H1 (cell line): ENCODE measurements around the gene KMT2E. TPM values are rescaled to one million over a fixed set of nuclear protein-coding genes. Genes with fewer than 3 reads are reported as not detected.

ENCODE experiments used
- CTCF ChIA-PET: fragments of 300-600 bp; sonication (Branson Sonifier 250); formaldehyde crosslinking; loops from one replicate; lab custom pipeline; 2021; ENCODE audit not compliant: partially characterized antibody; lab: Charles Lee
- POLR2A ChIA-PET: fragments of 300-600 bp; sonication (Branson Sonifier 250); formaldehyde crosslinking; loops from one replicate; lab custom pipeline; 2021; ENCODE audit warnings: inconsistent platforms; ENCODE audit not compliant: partially characterized antibody; lab: Charles Lee
- DNase-seq, 2 experiments: peaks; one replicate each; pipeline versions ENCODE4 v3.0.0 to v3.0.0-alpha.2; 2010 to 2022; ENCODE audit warnings: low spot score in 2 of 2, low read depth in 1 of 2, mixed read lengths in 1 of 2
- FAIRE-seq: peaks from 2 replicates; lab custom pipeline; 2011; peaks lifted over from hg19 to GRCh38; lab: Jason Lieb, UNC
- H2AFZ ChIP-seq: 2 replicates; pipeline ENCODE4 v1.8.1; 2012; ENCODE audit warnings: low read length, inconsistent platforms
- H2AK5ac ChIP-seq: 2 replicates; pipeline ENCODE4 v1.6.1; 2013; ENCODE audit warnings: low read depth, low read length
- H2BK120ac ChIP-seq: replicated peaks from 2 replicates; pipeline ENCODE3; 2013; ENCODE audit warnings: low read depth, low read length, inconsistent platforms
- H2BK12ac ChIP-seq: 2 replicates; pipeline ENCODE4 v1.6.1; 2013; ENCODE audit warnings: low read depth, low read length
- H2BK15ac ChIP-seq: 2 replicates; pipeline ENCODE4 v1.6.1; 2013; ENCODE audit warnings: low read length
- H2BK20ac ChIP-seq: 2 replicates; pipeline ENCODE4 v1.6.1; 2013; ENCODE audit warnings: low read length
- H2BK5ac ChIP-seq: 2 replicates; pipeline ENCODE4 v1.6.1; 2013; ENCODE audit warnings: low read depth, low read length
- H3K14ac ChIP-seq: 2 replicates; pipeline ENCODE4 v1.6.1; 2013; ENCODE audit warnings: inconsistent platforms; ENCODE audit not compliant: insufficient read length
- H3K18ac ChIP-seq: 2 replicates; pipeline ENCODE4 v1.6.1; 2013; ENCODE audit warnings: low read length; ENCODE audit errors: extremely low read depth
- H3K23ac ChIP-seq: 2 replicates; pipeline ENCODE4 v1.6.1; 2013; ENCODE audit warnings: inconsistent platforms; ENCODE audit not compliant: insufficient read length
- H3K23me2 ChIP-seq: 2 replicates; pipeline ENCODE4 v1.6.1; 2013; ENCODE audit warnings: low read depth, low read length
- H3K27ac ChIP-seq: 2 replicates; pipeline ENCODE4 v1.6.1; 2011; ENCODE audit warnings: low read depth, low read length, inconsistent platforms
- H3K27me3 ChIP-seq, 4 experiments: replicated peaks in 1 of 4; 1 replicate in 1 of 4; 2 replicates in 3 of 4; pipeline versions ENCODE4 v1.6.1 to v1.8.1; 2011 to 2013; ENCODE audit warnings: low read length in 3 of 4, mild to moderate bottlenecking in 3 of 4, inconsistent platforms in 2 of 4, mixed read lengths in 2 of 4, moderate library complexity in 1 of 4; ENCODE audit not compliant: control insufficient read depth in 3 of 4, insufficient read depth in 3 of 4; ENCODE audit errors: extremely low read depth in 1 of 4
- H3K36me3 ChIP-seq, 4 experiments: 2 replicates each; pipeline versions ENCODE4 v1.6.1 to v1.8.1; 2011 to 2013; ENCODE audit warnings: mild to moderate bottlenecking in 4 of 4, low read length in 3 of 4, moderate library complexity in 2 of 4, control low read depth in 1 of 4, inconsistent platforms in 1 of 4; ENCODE audit not compliant: insufficient read depth in 4 of 4, control insufficient read depth in 2 of 4
- H3K4ac ChIP-seq: replicated peaks from 2 replicates; pipeline ENCODE3; 2013; ENCODE audit warnings: low read length, low read depth, mixed read lengths, inconsistent platforms; ENCODE audit not compliant: insufficient read length
- H3K4me1 ChIP-seq, 4 experiments: replicated peaks in 1 of 4; 1 replicate in 1 of 4; 2 replicates in 3 of 4; pipeline versions ENCODE4 v1.6.1 to v1.8.1; 2011 to 2013; ENCODE audit warnings: low read length in 3 of 4, inconsistent platforms in 2 of 4, mixed read lengths in 1 of 4; ENCODE audit not compliant: insufficient read depth in 4 of 4, control insufficient read depth in 3 of 4
- H3K4me2 ChIP-seq, 2 experiments: 2 replicates each; pipeline versions ENCODE4 v1.6.1 to v1.8.1; 2011 to 2013; ENCODE audit warnings: low read depth in 2 of 2, low read length in 2 of 2, control low read depth in 1 of 2, inconsistent platforms in 1 of 2, mild to moderate bottlenecking in 1 of 2; ENCODE audit not compliant: insufficient read depth in 1 of 2
- H3K4me3 ChIP-seq, 4 experiments: fragments of 200-600, 300-600 bp in 1 of 4; sonication (generic), shearing (Covaris generic), sonication (Bioruptor Twin) in 1 of 4; 2 replicates each; pipeline versions ENCODE4 v1.5.1 to v1.8.1; 2011 to 2016; ENCODE audit warnings: low read length in 4 of 4, low read depth in 3 of 4, control low read depth in 2 of 4, inconsistent platforms in 2 of 4, mild to moderate bottlenecking in 2 of 4, mixed read lengths in 1 of 4, moderate library complexity in 1 of 4; ENCODE audit not compliant: insufficient read depth in 2 of 4; ENCODE audit errors: extremely low read depth in 1 of 4
- H3K56ac ChIP-seq: replicated peaks from 2 replicates; pipeline ENCODE3; 2013; ENCODE audit warnings: low read depth, mild to moderate bottlenecking, mixed read lengths, low read length, inconsistent platforms; ENCODE audit not compliant: insufficient read length
- H3K79me1 ChIP-seq: 2 replicates; pipeline ENCODE4 v1.6.1; 2013; ENCODE audit warnings: low read depth, low read length, control low read depth
- H3K79me2 ChIP-seq, 2 experiments: 2 replicates each; pipeline versions ENCODE4 v1.6.1 to v1.8.1; 2012 to 2013; ENCODE audit warnings: low read length in 2 of 2, mild to moderate bottlenecking in 2 of 2, inconsistent platforms in 1 of 2; ENCODE audit not compliant: insufficient read depth in 2 of 2, control insufficient read depth in 1 of 2
- H3K9ac ChIP-seq, 4 experiments: replicated peaks in 1 of 4; 1 replicate in 1 of 4; 2 replicates in 3 of 4; pipeline versions ENCODE4 v1.6.1 to v1.8.1; 2011 to 2013; ENCODE audit warnings: low read depth in 3 of 4, low read length in 3 of 4, control low read depth in 2 of 4, mild to moderate bottlenecking in 2 of 4, moderate library complexity in 2 of 4, inconsistent platforms in 1 of 4; ENCODE audit errors: extremely low read depth in 1 of 4
- H3K9me3 ChIP-seq, 2 experiments: 2 replicates each; pipeline versions ENCODE4 v1.6.1 to v1.8.1; 2012 to 2013; ENCODE audit warnings: mild to moderate bottlenecking in 2 of 2, moderate library complexity in 2 of 2, control low read depth in 1 of 2, inconsistent platforms in 1 of 2, low read depth in 1 of 2, low read length in 1 of 2, mixed read lengths in 1 of 2; ENCODE audit not compliant: insufficient read depth in 2 of 2
- H4K20me1 ChIP-seq, 2 experiments: replicated peaks in 1 of 2; 2 replicates each; pipeline versions ENCODE3 to v1.8.1; 2011 to 2013; ENCODE audit warnings: inconsistent platforms in 2 of 2, low read length in 2 of 2, mild to moderate bottlenecking in 1 of 2; ENCODE audit not compliant: insufficient read depth in 2 of 2, control insufficient read depth in 1 of 2
- H4K5ac ChIP-seq: 2 replicates; pipeline ENCODE4 v1.6.1; 2013; ENCODE audit warnings: low read length, low read depth, mixed read lengths, inconsistent platforms; ENCODE audit not compliant: insufficient read length
- H4K8ac ChIP-seq: 2 replicates; pipeline ENCODE4 v1.8.0; 2013; ENCODE audit warnings: mild to moderate bottlenecking, moderate library complexity, low read length, inconsistent platforms; ENCODE audit not compliant: insufficient read depth; ENCODE audit errors: extremely low read depth
- H4K91ac ChIP-seq: replicated peaks from 2 replicates; pipeline ENCODE3; 2013; ENCODE audit warnings: low read length, mixed read lengths, inconsistent platforms; ENCODE audit not compliant: insufficient read length
- BACH1 ChIP-seq: IDR thresholded peaks from 2 replicates; pipeline ENCODE4 v1.6.1; 2012; ENCODE audit warnings: low read length, improper control_type of control experiment
- BCL11A ChIP-seq, 2 experiments: IDR thresholded peaks; one replicate each; pipeline ENCODE4 v1.6.1; 2011; ENCODE audit warnings: low read depth in 2 of 2, low read length in 2 of 2, mild to moderate bottlenecking in 2 of 2
- CREB1 ChIP-seq: IDR thresholded peaks from 2 replicates; pipeline ENCODE4 v1.6.1; 2012; ENCODE audit warnings: inconsistent platforms
- FOSL1 ChIP-seq: IDR thresholded peaks from 2 replicates; pipeline ENCODE4 v1.6.1; 2011; ENCODE audit warnings: mild to moderate bottlenecking, low read depth, low read length, moderate library complexity; ENCODE audit not compliant: insufficient read depth
- TAF1 ChIP-seq: IDR thresholded peaks from 2 replicates; pipeline ENCODE4 v1.6.1; 2011; ENCODE audit warnings: mild to moderate bottlenecking, low read depth, low read length
- USF2 ChIP-seq: IDR thresholded peaks from 2 replicates; pipeline ENCODE4 v1.6.1; 2011; ENCODE audit warnings: low read length, improper control_type of control experiment
- WGBS, 2 experiments: shearing (Covaris generic) in 1 of 2; methylation state at CpG; one replicate each; pipeline versions ENCODE4 v1.1.6 to v1.1.7; 2013 to 2015; ENCODE audit warnings: low lambda C conversion rate in 2 of 2, mixed read lengths in 2 of 2, inconsistent platforms in 1 of 2, low coverage in 1 of 2, missing lambda C conversion rate in 1 of 2; ENCODE audit not compliant: insufficient replicate concordance in 2 of 2, insufficient coverage in 1 of 2, insufficient read length in 1 of 2; ENCODE audit errors: extremely low coverage in 1 of 2, missing lambda C conversion rate in 1 of 2; 5-methylcytosine and 5-hydroxymethylcytosine counted together
- polyA plus RNA-seq, 7 experiments: library from polyadenylated mRNA; depleted of rRNA in 3 of 7; stranded (reverse) in 5 of 7; unstranded in 2 of 7; fragments of >200 nt in 5 of 7; fragments of 200-250 nt in 2 of 7; gene quantifications; 1 replicate in 5 of 7; 2 replicates in 1 of 7; 4 replicates in 1 of 7; pipeline versions ENCODE4 v1.2.1 to v1.2.3, GENCODE V29; 2011 to 2013; ENCODE audit warnings: missing spikeins in 2 of 7, mixed read lengths in 2 of 7
- total RNA-seq: library from RNA; stranded (reverse); fragmentation: NEBNext Ultra II Directional; extraction: Animal tissue kit (Norgen Biotek cat#: 25700); gene quantifications from 2 replicates; pipeline ENCODE4 v1.2.1, GENCODE V29; 2021
- TF ChIP-seq, protein P1 (sequence below), 3 experiments: IDR thresholded peaks; 1 replicate in 2 of 3; 2 replicates in 1 of 3; pipeline versions ENCODE4 v1.5.1 to v1.6.1; 2011; ENCODE audit warnings: low read length in 3 of 3, mild to moderate bottlenecking in 3 of 3, inconsistent platforms in 2 of 3, low read depth in 1 of 3, moderate library complexity in 1 of 3; ENCODE audit not compliant: insufficient read depth in 1 of 3; ENCODE audit errors: control extremely low read depth in 1 of 3

The KMT2E gene
- total and polyA plus RNA-seq, 2 of the 8 experiments (the other 6 are each of a cell fraction or from before 2014, with no cell fraction given), result 10.9 to 45.0 TPM

DNA sequence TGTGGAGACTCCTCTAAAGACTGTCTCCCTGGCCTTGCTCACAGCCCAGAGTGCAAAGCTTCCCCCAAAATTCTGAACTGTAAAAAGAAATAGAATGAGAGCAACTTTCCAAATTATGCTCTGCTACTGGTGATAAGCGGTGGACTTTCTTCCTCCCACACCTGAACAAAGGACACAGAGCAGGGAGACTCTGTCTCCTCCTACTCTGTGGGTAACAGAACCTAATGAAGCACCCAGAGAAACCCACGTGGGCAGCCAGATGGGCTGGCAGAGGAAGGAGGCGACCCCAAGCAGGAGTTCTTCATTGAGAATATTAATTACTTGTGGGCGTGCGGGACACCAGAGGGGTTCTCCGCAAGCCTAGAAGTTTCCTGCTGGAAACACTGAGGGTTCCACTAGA lies 139.5 kb downstream of the KMT2E start:
- ChIA-PET CTCF (interaction anchor here (0.7 to 2.9 kb wide), 19 partner anchors 8 to 378 kb away, joined by 3 to 15 read pairs (median 4); no protein-coding TSS in a partner anchor), POLR2A (interaction anchor here (0.6 kb wide), 1 partner anchor 98 kb away, joined by 3 read pairs; no protein-coding TSS in a partner anchor)
- H3K9me3 ChIP-seq, result no peaks in the 10 kb centered on the region
- no peaks in the 10 kb centered on the region for H3K4me1 ChIP-seq
- 91% methylated on average over 6 of the region's 6 CpGs; no CpG with 5 or more reads in 1 of the 2 experiments for WGBS, 2 experiments
- no peaks in the 10 kb centered on the region for H3K23me2 ChIP-seq
- H3K23ac ChIP-seq, result no peak overlapping the region
- no peak overlapping the region for H2BK120ac ChIP-seq
- no peak overlapping the region for H2BK5ac ChIP-seq
- no peaks in the 10 kb centered on the region for H4K20me1 ChIP-seq
- H2AK5ac ChIP-seq, result no peak overlapping the region
- no peak overlapping the region for H4K8ac ChIP-seq
- no peak overlapping the region for H3K18ac ChIP-seq
- no peak overlapping the region for H2BK15ac ChIP-seq
- H3K4me3 ChIP-seq, result no peak overlapping the region
- no peaks in the 10 kb centered on the region for H3K79me2 ChIP-seq
- H3K4me2 ChIP-seq, result no peak overlapping the region
- no peak overlapping the region for H4K91ac ChIP-seq
- no peak overlapping the region for H2BK20ac ChIP-seq
- H3K79me1 ChIP-seq, result no peaks in the 10 kb centered on the region
- DNase-seq (no peak), FAIRE-seq (no peak)
- H3K14ac ChIP-seq, result no peak overlapping the region
- no peak overlapping the region for H2BK12ac ChIP-seq
- H3K4ac ChIP-seq, result no peak overlapping the region
- no peaks in the 10 kb centered on the region for H3K27me3 ChIP-seq
- H2AFZ ChIP-seq, result no peak overlapping the region
- H3K9ac ChIP-seq, result no peak overlapping the region
- no peak overlapping the region for H3K56ac ChIP-seq
- H3K27ac ChIP-seq, result no peak overlapping the region
- H4K5ac ChIP-seq, result no peak overlapping the region
- TF ChIP-seq BACH1 (no peak), CREB1 (no peak), FOSL1 (no peak), TAF1 (no peak), BCL11A (IDR thresholded peaks at IDR 0.05; ENCODE audit: low read depth in 2 of 2, low read length in 2 of 2) (no peak), USF2 (no peak)
- TF ChIP-seq, protein P1, sequence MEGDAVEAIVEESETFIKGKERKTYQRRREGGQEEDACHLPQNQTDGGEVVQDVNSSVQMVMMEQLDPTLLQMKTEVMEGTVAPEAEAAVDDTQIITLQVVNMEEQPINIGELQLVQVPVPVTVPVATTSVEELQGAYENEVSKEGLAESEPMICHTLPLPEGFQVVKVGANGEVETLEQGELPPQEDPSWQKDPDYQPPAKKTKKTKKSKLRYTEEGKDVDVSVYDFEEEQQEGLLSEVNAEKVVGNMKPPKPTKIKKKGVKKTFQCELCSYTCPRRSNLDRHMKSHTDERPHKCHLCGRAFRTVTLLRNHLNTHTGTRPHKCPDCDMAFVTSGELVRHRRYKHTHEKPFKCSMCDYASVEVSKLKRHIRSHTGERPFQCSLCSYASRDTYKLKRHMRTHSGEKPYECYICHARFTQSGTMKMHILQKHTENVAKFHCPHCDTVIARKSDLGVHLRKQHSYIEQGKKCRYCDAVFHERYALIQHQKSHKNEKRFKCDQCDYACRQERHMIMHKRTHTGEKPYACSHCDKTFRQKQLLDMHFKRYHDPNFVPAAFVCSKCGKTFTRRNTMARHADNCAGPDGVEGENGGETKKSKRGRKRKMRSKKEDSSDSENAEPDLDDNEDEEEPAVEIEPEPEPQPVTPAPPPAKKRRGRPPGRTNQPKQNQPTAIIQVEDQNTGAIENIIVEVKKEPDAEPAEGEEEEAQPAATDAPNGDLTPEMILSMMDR (IDR thresholded peaks at IDR 0.05; ENCODE audit: control extremely low read depth in 1 of 3, insufficient read depth in 1 of 3, low read depth in 1 of 3, low read length in 3 of 3), result no peak
- no peaks in the 10 kb centered on the region for H3K36me3 ChIP-seq
